ENCODE data around the gene TEP1. TPM values are rescaled to one million over a fixed set of nuclear protein-coding genes. Genes with fewer than 3 reads are reported as not detected.

TEP1 gene
- total and polyA plus RNA-seq, 2 of the 13 experiments (the other 11 are each of a cell fraction or from before 2014, with no cell fraction given) = 11.0 to 12.8 TPM

DNA sequence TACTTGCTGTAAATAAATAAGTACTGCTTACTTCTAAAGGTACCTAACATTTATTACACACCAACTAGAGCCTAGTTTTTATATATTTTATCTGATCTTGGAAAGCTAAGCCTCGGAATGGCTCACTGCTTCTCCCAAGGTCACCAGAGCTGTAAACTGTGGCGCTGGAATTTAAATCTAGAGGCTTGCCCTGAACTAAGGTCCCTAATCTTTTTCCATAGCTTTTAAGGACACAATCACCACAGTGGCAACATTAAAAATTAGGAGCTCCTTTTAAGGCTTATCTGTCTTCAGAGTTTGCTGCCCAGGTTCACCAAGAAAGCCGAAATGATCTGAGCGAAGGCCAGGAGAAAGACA, 80.9 kb downstream of the TEP1 start (continued):
- no peak for TF ChIP-seq MLXIP (CRISPR knock-in tag; IDR thresholded peaks at IDR 0.05; ENCODE audit: borderline replicate concordance)
- no peak for TF ChIP-seq ARNT2 (CRISPR knock-in tag; IDR thresholded peaks at IDR 0.05; ENCODE audit: low read depth)
- peak; percentile 80; the same call in 1 of the 2 replicates for TF ChIP-seq PRDM15 (CRISPR knock-in tag; IDR thresholded peaks at IDR 0.05)
- TF ChIP-seq NFE2 (CRISPR knock-in tag; IDR thresholded peaks at IDR 0.05) = no peak
- no peak for TF ChIP-seq HMG20A (CRISPR knock-in tag; IDR thresholded peaks at IDR 0.05; ENCODE audit: borderline replicate concordance)
- TF ChIP-seq MIXL1 (CRISPR knock-in tag; IDR thresholded peaks at IDR 0.05) = no peak
- TF ChIP-seq BORCS8-MEF2B (CRISPR knock-in tag; IDR thresholded peaks at IDR 0.05) = no peak
- TF ChIP-seq RFXANK (CRISPR knock-in tag; IDR thresholded peaks at IDR 0.05) = no peak
- TF ChIP-seq SIN3A (IDR thresholded peaks at IDR 0.05; ENCODE audit: borderline replicate concordance, low read depth, low read length) = peak; percentile 50; the same call in 1 of the 2 replicates
- TF ChIP-seq HHEX (CRISPR knock-in tag; IDR thresholded peaks at IDR 0.05) = no peak
